H9 (cell line): ENCODE measurements around the gene PNKD. TPM values are rescaled to one million over a fixed set of nuclear protein-coding genes. Genes with fewer than 3 reads are reported as not detected.

Experiments used
- DNase-seq: peaks from one replicate; pipeline ENCODE4 v3.0.0-alpha.2; 2017
- H2AFZ ChIP-seq: one replicate; pipeline ENCODE4 v1.6.1; 2013; ENCODE audit warnings: mild to moderate bottlenecking, low read length, control low read depth, moderate library complexity
- H2AK5ac ChIP-seq: 2 replicates; pipeline ENCODE4 v1.6.1; 2013; ENCODE audit warnings: low read length, control low read depth, mixed read lengths; ENCODE audit not compliant: insufficient read length
- H2BK120ac ChIP-seq: one replicate; pipeline ENCODE4 v1.6.1; 2013; ENCODE audit warnings: low read depth, mild to moderate bottlenecking, low read length, control low read depth, inconsistent platforms; ENCODE audit not compliant: poor library complexity, severe bottlenecking
- H2BK12ac ChIP-seq: 2 replicates; pipeline ENCODE4 v1.6.1; 2013; ENCODE audit warnings: low read length, control low read depth, mixed read lengths, low read depth; ENCODE audit not compliant: insufficient read length
- H2BK15ac ChIP-seq: 2 replicates; pipeline ENCODE4 v1.6.1; 2013; ENCODE audit warnings: low read depth, low read length, control low read depth
- H2BK20ac ChIP-seq: one replicate; pipeline ENCODE4 v1.6.1; 2013; ENCODE audit warnings: low read depth, mild to moderate bottlenecking, low read length, control low read depth, inconsistent platforms; ENCODE audit not compliant: poor library complexity, severe bottlenecking
- H2BK5ac ChIP-seq: 2 replicates; pipeline ENCODE4 v1.6.1; 2013; ENCODE audit warnings: low read length, control low read depth, mixed read lengths; ENCODE audit not compliant: insufficient read length
- H3K14ac ChIP-seq: 2 replicates; pipeline ENCODE4 v1.6.1; 2013; ENCODE audit warnings: low read length, control low read depth; ENCODE audit not compliant: insufficient read depth
- H3K18ac ChIP-seq: 2 replicates; pipeline ENCODE4 v1.6.1; 2013; ENCODE audit warnings: low read depth, mild to moderate bottlenecking, mixed read lengths, low read length, control low read depth; ENCODE audit not compliant: insufficient read length
- H3K23ac ChIP-seq: 2 replicates; pipeline ENCODE4 v1.6.1; 2013; ENCODE audit warnings: low read length, control low read depth, mixed read lengths, low read depth; ENCODE audit not compliant: insufficient read length
- H3K23me2 ChIP-seq: 2 replicates; pipeline ENCODE4 v1.6.1; 2013; ENCODE audit warnings: low read depth, mild to moderate bottlenecking, mixed read lengths, low read length, control low read depth; ENCODE audit not compliant: insufficient read length, poor library complexity, severe bottlenecking
- H3K27ac ChIP-seq: 2 replicates; pipeline ENCODE4 v1.5.1; 2013; ENCODE audit warnings: low read length, control low read depth, mixed read lengths, low read depth; ENCODE audit not compliant: insufficient read length
- H3K27me3 ChIP-seq: 2 replicates; pipeline ENCODE4 v1.6.1; 2013; ENCODE audit warnings: low read length, control low read depth, inconsistent platforms; ENCODE audit not compliant: insufficient read depth
- H3K4ac ChIP-seq: 2 replicates; pipeline ENCODE4 v1.6.1; 2013; ENCODE audit warnings: low read depth, mild to moderate bottlenecking, control low read depth, inconsistent platforms, low read length, moderate library complexity
- H3K4me1 ChIP-seq: 2 replicates; pipeline ENCODE4 v1.6.1; 2013; ENCODE audit warnings: low read length, control low read depth, inconsistent platforms; ENCODE audit not compliant: insufficient read depth
- H3K4me2 ChIP-seq: 2 replicates; pipeline ENCODE4 v1.6.1; 2013; ENCODE audit warnings: low read length, control low read depth, mixed read lengths; ENCODE audit not compliant: insufficient read length, insufficient read depth
- H3K56ac ChIP-seq: 2 replicates; pipeline ENCODE4 v1.6.1; 2013; ENCODE audit warnings: low read depth, mild to moderate bottlenecking, mixed read lengths, low read length, control low read depth; ENCODE audit not compliant: insufficient read length
- H3K79me1 ChIP-seq: 2 replicates; pipeline ENCODE4 v1.6.1; 2013; ENCODE audit warnings: low read depth, mild to moderate bottlenecking, moderate library complexity, low read length, control low read depth, inconsistent platforms; ENCODE audit not compliant: insufficient read depth, poor library complexity, severe bottlenecking
- H3K79me2 ChIP-seq: 2 replicates; pipeline ENCODE4 v1.6.1; 2013; ENCODE audit warnings: low read length, control low read depth, inconsistent platforms; ENCODE audit not compliant: insufficient read depth
- H3K9ac ChIP-seq: 2 replicates; pipeline ENCODE4 v1.6.1; 2013; ENCODE audit warnings: low read length, control low read depth, mixed read lengths; ENCODE audit not compliant: insufficient read length; ENCODE audit errors: extremely low read depth
- H3K9me3 ChIP-seq: one replicate; pipeline ENCODE4 v1.6.1; 2013; ENCODE audit warnings: low read depth, low read length, inconsistent platforms; ENCODE audit not compliant: control insufficient read depth
- H3T11ph ChIP-seq: one replicate; pipeline ENCODE4 v1.6.1; 2013; ENCODE audit warnings: mild to moderate bottlenecking, low read length, control low read depth, inconsistent platforms
- H4K20me1 ChIP-seq: one replicate; pipeline ENCODE4 v1.6.1; 2013; ENCODE audit not compliant: control insufficient read depth, insufficient read length, insufficient read depth
- H4K5ac ChIP-seq: 2 replicates; pipeline ENCODE4 v1.6.1; 2013; ENCODE audit warnings: low read depth, mild to moderate bottlenecking, mixed read lengths, low read length, control low read depth; ENCODE audit not compliant: insufficient read length
- H4K8ac ChIP-seq: replicated peaks from 2 replicates; pipeline ENCODE4 v1.6.1; 2013; ENCODE audit warnings: low read length, control low read depth, mixed read lengths, low read depth; ENCODE audit not compliant: insufficient read length
- H4K91ac ChIP-seq: 2 replicates; pipeline ENCODE4 v1.6.1; 2013; ENCODE audit warnings: low read depth, mild to moderate bottlenecking, moderate library complexity, mixed read lengths, low read length, control low read depth; ENCODE audit not compliant: insufficient read length
- H3K27ac Mint-ChIP-seq, 3 experiments: 2 replicates in 2 of 3; 3 replicates in 1 of 3; pipeline ENCODE4 v1.8.0; 2020 to 2021; ENCODE audit warnings: mixed read lengths in 3 of 3, mild to moderate bottlenecking in 1 of 3, moderate library complexity in 1 of 3
- H3K27me3 Mint-ChIP-seq: 2 replicates; pipeline ENCODE4 v1.8.0; 2021; ENCODE audit warnings: low read depth, mild to moderate bottlenecking, moderate library complexity, mixed read lengths
- H3K36me3 Mint-ChIP-seq, 3 experiments: 2 replicates in 2 of 3; 3 replicates in 1 of 3; pipeline ENCODE4 v1.8.0; 2020 to 2021; ENCODE audit warnings: low read depth in 3 of 3, mixed read lengths in 3 of 3; ENCODE audit not compliant: insufficient read depth in 1 of 3
- H3K4me1 Mint-ChIP-seq, 2 experiments: 2 replicates each; pipeline ENCODE4 v1.8.0; 2020; ENCODE audit warnings: mixed read lengths in 2 of 2
- H3K4me3 Mint-ChIP-seq, 2 experiments: 2 replicates in 1 of 2; 3 replicates in 1 of 2; pipeline ENCODE4 v1.8.0; 2020 to 2021; ENCODE audit warnings: mild to moderate bottlenecking in 2 of 2, mixed read lengths in 2 of 2, moderate library complexity in 1 of 2
- H3K9me3 Mint-ChIP-seq, 2 experiments: 2 replicates in 1 of 2; 3 replicates in 1 of 2; pipeline ENCODE4 v1.8.0; 2020; ENCODE audit warnings: mild to moderate bottlenecking in 2 of 2, mixed read lengths in 2 of 2, moderate library complexity in 1 of 2
- CTCF ChIP-seq: fragments of 200-600 bp; sonication (generic); conservative IDR thresholded peaks from 3 replicates; pipeline ENCODE4 v1.8.0; 2021; ENCODE audit warnings: antibody characterized with exemption, mild to moderate bottlenecking
- WGBS: extraction: QIAGEN DNeasy Blood & Tissue Kit; methylation state at CpG from one replicate; pipeline ENCODE4 v1.1.7; 2013; ENCODE audit warnings: missing lambda C conversion rate, low lambda C conversion rate, mixed read lengths; ENCODE audit not compliant: insufficient read length; ENCODE audit errors: extremely low coverage; 5-methylcytosine and 5-hydroxymethylcytosine counted together
- total RNA-seq: library from RNA; stranded (reverse); gene quantifications from 2 replicates; pipeline ENCODE4 v1.2.1, GENCODE V29; 2021

PNKD gene
- total RNA-seq, 1 experiment from 2014 or later = 31.6 TPM

- no peak overlapping the region for H4K5ac ChIP-seq
- H2BK12ac ChIP-seq = no peak overlapping the region
- no peak overlapping the region for H3T11ph ChIP-seq
- WGBS = no CpG with 5 or more reads among the region's 11 CpGs
- Mint-ChIP-seq H3K4me1 (peaks cover 9% of the 10 kb centered on the region in 2 experiments), H3K27me3 (peaks cover 2% of the 10 kb centered on the region; the same call in 1 of the 2 replicates), H3K27ac (peak overlapping the region in 1 of 3 experiments; percentile 56; a peak in 1 of 7 replicates), H3K36me3 (no peaks in the 10 kb centered on the region), H3K4me3 (no peak overlapping the region), H3K9me3 (no peaks in the 10 kb centered on the region; a peak in 1 of 5 replicates)
- no peaks in the 10 kb centered on the region for H3K79me1 ChIP-seq
- TF ChIP-seq CTCF = no peak
- no peak overlapping the region for H2BK15ac ChIP-seq
- H2AFZ ChIP-seq = no peak overlapping the region
- no peaks in the 10 kb centered on the region for H3K23me2 ChIP-seq
- no peak overlapping the region for H3K23ac ChIP-seq
- no peak overlapping the region for H2BK5ac ChIP-seq
- H3K4ac ChIP-seq = no peak overlapping the region
- no peaks in the 10 kb centered on the region for H3K27me3 ChIP-seq
- H2BK120ac ChIP-seq = no peak overlapping the region
- no peaks in the 10 kb centered on the region for H3K4me1 ChIP-seq
- no peak overlapping the region for H4K91ac ChIP-seq
- no peak overlapping the region for H2BK20ac ChIP-seq
- no peak for DNase-seq
- no peak overlapping the region for H3K18ac ChIP-seq
- no peak overlapping the region for H3K9ac ChIP-seq
- no peak overlapping the region for H3K27ac ChIP-seq
- H4K8ac ChIP-seq = no peak overlapping the region
- no peaks in the 10 kb centered on the region for H3K79me2 ChIP-seq
- no peak overlapping the region for H3K4me2 ChIP-seq
- H3K14ac ChIP-seq = no peak overlapping the region
- H4K20me1 ChIP-seq = no peaks in the 10 kb centered on the region
- no peaks in the 10 kb centered on the region for H3K9me3 ChIP-seq
- H2AK5ac ChIP-seq = no peak overlapping the region
- no peak overlapping the region for H3K56ac ChIP-seq
Measured at GRCh38 chr2:218370410-218371063, 100.2 kb downstream of the PNKD start.
